ENCODE results near the gene OLA1.

The OLA1 gene

DNA sequence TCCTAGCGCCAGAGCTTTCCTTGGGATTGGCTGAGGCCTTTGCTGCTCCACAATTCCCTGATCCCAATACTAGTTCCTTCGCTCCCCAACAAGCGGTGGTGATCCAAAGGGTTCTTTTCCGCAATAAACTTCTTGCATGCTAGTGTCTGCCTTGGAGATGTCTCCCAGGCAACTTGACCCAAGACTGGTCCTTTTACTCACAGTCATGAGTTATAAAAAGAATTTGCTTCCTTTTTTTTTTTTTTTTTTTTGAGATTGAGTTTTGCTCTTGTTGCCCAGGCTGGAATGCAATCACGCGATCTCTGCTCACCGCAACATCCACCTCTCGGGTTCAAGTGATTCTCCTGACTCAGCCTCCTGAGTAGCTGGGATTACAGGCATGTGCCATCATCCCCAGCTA lies 193.4 kb downstream of the OLA1 start:
- no peak for FAIRE-seq
- TF ChIP-seq POLR2AphosphoS5 (IDR thresholded peaks at IDR 0.05; ENCODE audit: low read depth, low read length) (no peak), TAF1 (IDR thresholded peaks at IDR 0.05; ENCODE audit: borderline replicate concordance, low read depth, low read length) (no peak), POLR2A (IDR thresholded peaks at IDR 0.05; ENCODE audit: low read depth, low read length) (no peak)
- DNase-seq (ENCODE audit: insufficient read length) = no peak

DNA sequence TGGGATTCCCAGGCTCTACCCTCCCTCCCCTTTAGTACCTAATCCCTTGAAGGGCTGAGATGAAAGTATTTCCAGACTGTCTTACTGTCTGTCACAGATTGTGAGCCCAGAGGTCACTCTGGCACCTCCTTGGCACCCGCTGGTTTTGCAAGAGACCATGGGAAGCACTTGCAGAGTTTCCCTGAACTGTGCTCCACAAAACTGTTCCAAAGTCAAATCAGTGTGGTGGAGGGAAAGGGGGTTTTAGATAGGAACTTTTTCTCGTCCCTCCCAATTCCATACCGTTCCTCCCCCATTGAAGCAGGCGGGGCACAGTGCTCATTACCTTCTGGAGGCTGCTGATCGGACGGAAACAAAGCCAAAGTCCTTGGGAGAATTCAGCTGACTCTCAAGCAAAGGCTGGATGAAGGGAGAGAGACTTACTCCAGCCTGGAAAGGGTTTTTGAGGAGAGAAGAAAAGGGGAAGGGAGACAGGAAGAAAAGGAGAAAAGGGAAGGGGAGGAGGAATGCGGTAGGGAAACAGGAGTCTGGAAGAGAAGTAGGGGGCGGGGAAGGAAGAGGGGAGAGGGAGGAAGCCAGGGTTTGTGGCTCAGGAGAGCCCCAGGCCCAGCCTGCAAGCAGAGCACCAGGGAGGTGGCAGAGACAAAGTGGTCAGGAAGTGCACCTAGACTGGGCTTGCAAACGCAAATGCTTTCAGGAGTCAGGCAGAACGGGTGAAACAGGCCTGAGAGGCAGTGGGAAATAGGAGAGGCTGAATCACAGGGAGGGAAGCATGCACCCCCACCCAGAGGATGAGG lies 194.8 kb downstream of the OLA1 start:
- DNase-seq (ENCODE audit: insufficient read length) (no peak), FAIRE-seq (no peak)
- TF ChIP-seq POLR2AphosphoS5 (IDR thresholded peaks at IDR 0.05; ENCODE audit: low read depth, low read length) (no peak), POLR2A (IDR thresholded peaks at IDR 0.05; ENCODE audit: low read depth, low read length) (no peak), TAF1 (IDR thresholded peaks at IDR 0.05; ENCODE audit: borderline replicate concordance, low read depth, low read length) (no peak)

DNA sequence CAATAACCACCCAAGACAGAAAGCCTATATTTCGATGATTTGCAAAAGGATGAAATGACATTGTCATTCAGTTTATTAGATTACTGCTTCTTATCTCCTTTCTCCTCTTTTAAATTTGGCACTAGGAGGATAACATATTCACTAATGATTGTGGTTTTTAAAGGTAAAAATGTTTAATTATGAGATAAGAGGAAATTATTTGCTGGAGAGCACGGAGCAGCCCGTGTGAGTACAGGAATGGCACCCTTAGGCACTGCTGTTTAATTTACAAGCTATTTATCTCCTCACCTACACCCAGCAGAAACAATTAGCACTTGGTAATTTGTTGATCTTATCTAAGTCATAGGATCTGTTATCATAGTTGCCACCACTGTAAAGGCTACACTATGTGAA lies 195.8 kb downstream of the OLA1 start:
- no peak for FAIRE-seq
- no peak for DNase-seq (ENCODE audit: insufficient read length)
- no peak for TF ChIP-seq POLR2AphosphoS5 (IDR thresholded peaks at IDR 0.05; ENCODE audit: low read depth, low read length)
- no peak for TF ChIP-seq TAF1 (IDR thresholded peaks at IDR 0.05; ENCODE audit: borderline replicate concordance, low read depth, low read length)
- no peak for TF ChIP-seq POLR2A (IDR thresholded peaks at IDR 0.05; ENCODE audit: low read depth, low read length)

DNA sequence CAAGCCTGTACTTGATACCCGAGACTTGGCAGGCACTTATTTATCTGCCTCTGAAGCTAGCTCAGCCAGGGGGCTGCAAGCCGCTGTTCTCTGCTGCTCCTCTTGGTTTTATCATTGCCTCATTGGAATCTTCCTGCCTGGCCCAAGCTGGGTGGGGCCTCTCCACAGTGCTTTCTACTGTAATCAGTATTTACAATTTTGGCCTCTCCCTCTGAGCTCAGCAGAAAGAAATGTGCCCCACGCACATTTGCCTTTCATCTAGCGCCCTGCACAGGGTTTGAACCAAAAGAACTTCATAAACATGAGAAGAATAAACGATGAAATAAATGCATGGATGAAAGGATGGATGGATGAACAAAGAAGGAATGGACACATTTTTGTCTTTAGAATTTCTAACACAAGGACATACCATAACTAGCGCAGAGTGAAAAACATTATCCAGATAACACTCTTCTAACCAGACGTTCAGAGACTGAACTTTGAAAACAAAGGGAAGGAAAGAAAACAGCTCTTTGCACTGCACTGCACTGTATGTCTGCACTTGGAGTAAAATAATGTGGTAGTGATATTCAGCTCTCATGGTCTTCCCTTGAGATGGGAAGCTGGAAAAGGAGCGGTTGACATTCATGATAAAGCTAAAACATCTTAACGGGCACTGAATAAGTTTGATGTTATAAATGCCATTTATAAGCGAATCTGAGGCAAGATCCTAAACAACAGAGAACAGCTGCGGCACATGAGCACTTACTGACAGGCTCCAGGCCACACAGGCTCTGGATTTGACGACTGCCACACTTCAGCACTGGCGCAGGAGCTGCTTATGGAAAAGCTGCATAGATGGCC lies 196.4 kb downstream of the OLA1 start:
- TF ChIP-seq POLR2AphosphoS5 (IDR thresholded peaks at IDR 0.05; ENCODE audit: low read depth, low read length) (no peak), TAF1 (IDR thresholded peaks at IDR 0.05; ENCODE audit: borderline replicate concordance, low read depth, low read length) (no peak), POLR2A (IDR thresholded peaks at IDR 0.05; ENCODE audit: low read depth, low read length) (no peak)
- FAIRE-seq (no peak), DNase-seq (ENCODE audit: insufficient read length) (no peak)

DNA sequence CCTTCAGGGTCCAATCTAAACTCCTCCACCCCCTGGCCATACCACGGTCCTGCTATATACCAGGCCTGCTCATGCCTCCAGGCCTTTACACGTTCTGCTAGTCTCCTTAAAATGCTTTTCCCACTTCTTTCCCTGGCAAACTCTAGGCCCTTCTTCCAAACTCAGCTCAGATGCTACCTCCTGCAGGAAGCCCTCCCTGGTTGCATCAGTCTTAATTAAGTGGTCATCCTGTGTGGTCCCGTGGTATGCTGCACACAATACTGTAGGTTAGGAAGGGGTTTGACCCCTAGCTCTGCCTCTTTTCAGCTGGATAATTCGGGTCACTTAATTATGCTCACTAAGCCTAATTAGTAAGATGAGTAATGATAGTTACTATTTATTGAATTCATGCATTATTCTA lies 197.3 kb downstream of the OLA1 start:
- TF ChIP-seq TAF1 (IDR thresholded peaks at IDR 0.05; ENCODE audit: borderline replicate concordance, low read depth, low read length) (no peak), POLR2AphosphoS5 (IDR thresholded peaks at IDR 0.05; ENCODE audit: low read depth, low read length) (no peak), POLR2A (IDR thresholded peaks at IDR 0.05; ENCODE audit: low read depth, low read length) (no peak)
- DNase-seq (ENCODE audit: insufficient read length) (no peak), FAIRE-seq (no peak)

DNA sequence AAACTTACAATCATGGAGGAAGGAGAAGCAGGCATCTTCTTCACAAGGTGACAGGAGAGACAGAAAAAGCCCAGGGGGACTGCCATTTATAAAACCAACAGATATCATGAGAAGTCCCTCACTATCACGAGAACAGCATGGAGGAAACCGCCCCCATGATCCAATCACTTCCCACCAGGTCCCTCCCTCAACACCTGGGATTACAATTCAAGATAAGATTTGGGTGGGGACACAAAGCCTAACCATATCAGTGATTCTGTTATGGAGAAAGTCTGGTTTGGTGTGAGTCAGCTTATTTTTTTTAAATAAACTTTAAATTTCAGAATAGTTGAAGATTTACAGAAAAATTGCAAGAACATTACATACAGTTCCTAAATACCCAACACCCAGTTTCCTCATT lies 198.4 kb downstream of the OLA1 start:
- no peak for FAIRE-seq
- no peak for DNase-seq (ENCODE audit: insufficient read length)
- TF ChIP-seq POLR2A (IDR thresholded peaks at IDR 0.05; ENCODE audit: low read depth, low read length) (no peak), POLR2AphosphoS5 (IDR thresholded peaks at IDR 0.05; ENCODE audit: low read depth, low read length) (no peak), TAF1 (IDR thresholded peaks at IDR 0.05; ENCODE audit: borderline replicate concordance, low read depth, low read length) (no peak)

DNA sequence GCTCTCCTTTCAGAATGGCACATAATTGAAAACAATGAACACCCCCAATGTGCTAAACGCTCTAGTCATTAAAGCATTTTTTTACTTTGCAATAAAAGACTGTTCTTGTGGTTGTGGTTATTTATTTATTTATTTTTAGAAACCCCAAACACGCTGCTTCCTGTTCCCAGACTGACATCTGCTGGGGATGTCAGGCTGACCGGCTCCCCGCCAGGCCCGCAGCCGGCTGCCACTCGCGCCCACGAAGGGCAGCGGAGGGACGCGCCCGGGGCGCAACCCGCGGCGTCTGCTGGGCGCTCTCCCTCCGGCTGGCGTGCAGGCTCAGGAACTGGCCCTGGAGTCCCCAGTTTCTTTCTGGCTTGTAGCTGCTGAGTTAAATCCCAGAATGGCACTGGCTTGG lies 200.1 kb downstream of the OLA1 start:
- FAIRE-seq = no peak
- no peak for TF ChIP-seq TAF1 (IDR thresholded peaks at IDR 0.05; ENCODE audit: borderline replicate concordance, low read depth, low read length)
- TF ChIP-seq POLR2A (IDR thresholded peaks at IDR 0.05; ENCODE audit: low read depth, low read length) = no peak
- no peak for TF ChIP-seq POLR2AphosphoS5 (IDR thresholded peaks at IDR 0.05; ENCODE audit: low read depth, low read length)

DNA sequence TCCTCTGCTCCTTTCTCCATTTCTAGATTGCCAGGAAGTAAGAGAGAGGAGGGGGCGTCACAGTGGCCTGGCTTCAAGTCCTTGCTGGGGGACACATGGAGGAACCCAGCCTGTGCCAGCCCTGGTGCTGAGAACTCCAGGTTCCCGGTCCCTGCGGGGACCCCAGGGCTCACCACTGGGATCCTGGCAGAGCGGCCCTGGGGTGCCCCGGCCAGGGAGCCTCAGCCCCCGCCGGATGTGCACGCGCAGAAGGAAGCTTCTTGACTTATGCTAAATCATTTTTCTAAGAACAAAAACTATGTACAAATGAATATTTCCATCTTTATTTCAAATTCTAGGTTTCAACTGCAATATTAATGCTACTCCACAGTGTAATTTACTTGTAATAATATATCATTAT lies 200.6 kb downstream of the OLA1 start:
- TF ChIP-seq TAF1 (IDR thresholded peaks at IDR 0.05; ENCODE audit: borderline replicate concordance, low read depth, low read length) (no peak), POLR2A (IDR thresholded peaks at IDR 0.05; ENCODE audit: low read depth, low read length) (no peak)
- no peak for FAIRE-seq
- no peak for DNase-seq (ENCODE audit: insufficient read length)

More for the DNA sequence above, 200.1 kb downstream of the OLA1 start:
- DNase-seq (ENCODE audit: insufficient read length) = no peak

DNA sequence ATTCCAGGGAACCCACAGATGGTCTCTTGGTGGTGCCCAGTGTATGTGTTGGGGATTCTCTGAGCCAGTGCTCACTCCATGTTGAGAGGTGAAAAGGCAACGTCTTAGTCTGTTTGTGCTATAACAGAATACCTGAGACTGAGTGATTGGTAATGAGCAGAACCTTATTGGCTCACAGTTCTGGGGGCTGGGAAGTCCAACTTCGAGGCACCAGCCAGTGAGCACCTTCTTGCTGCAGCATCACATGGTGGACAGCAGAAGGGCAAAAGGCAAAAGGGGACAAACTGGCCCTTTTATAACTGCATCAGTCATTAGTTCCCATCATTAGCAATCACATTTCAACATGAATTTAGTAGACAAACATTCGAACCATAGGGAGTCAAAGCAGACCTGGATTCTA lies 202.2 kb downstream of the OLA1 start:
- DNase-seq (ENCODE audit: insufficient read length) (no peak), FAIRE-seq (no peak)
- TF ChIP-seq TAF1 (IDR thresholded peaks at IDR 0.05; ENCODE audit: borderline replicate concordance, low read depth, low read length) (no peak), POLR2A (IDR thresholded peaks at IDR 0.05; ENCODE audit: low read depth, low read length) (no peak), POLR2AphosphoS5 (IDR thresholded peaks at IDR 0.05; ENCODE audit: low read depth, low read length) (no peak)

DNA sequence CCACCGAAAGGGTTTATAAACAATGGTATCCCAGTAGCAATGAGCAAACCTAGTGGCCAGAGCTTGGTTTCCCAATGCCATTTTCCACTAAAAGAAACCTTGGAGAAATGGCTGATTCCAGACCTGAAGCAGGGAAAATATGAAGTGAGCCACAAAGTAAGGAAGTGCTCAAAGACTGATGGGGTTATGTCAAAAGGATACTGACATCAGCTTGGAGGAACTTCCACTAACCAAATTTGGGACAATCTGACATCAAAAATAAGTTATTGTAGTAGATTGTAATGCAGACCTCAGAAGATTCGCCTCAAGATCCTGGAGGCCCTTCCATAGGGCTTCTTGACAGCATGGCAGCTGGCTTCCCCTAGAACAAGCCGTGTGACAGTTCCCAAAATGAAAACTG lies 203.8 kb downstream of the OLA1 start:
- TF ChIP-seq POLR2AphosphoS5 (IDR thresholded peaks at IDR 0.05; ENCODE audit: low read depth, low read length) (no peak), POLR2A (IDR thresholded peaks at IDR 0.05; ENCODE audit: low read depth, low read length) (no peak), TAF1 (IDR thresholded peaks at IDR 0.05; ENCODE audit: borderline replicate concordance, low read depth, low read length) (no peak)
- DNase-seq (ENCODE audit: insufficient read length) (no peak), FAIRE-seq (no peak)

DNA sequence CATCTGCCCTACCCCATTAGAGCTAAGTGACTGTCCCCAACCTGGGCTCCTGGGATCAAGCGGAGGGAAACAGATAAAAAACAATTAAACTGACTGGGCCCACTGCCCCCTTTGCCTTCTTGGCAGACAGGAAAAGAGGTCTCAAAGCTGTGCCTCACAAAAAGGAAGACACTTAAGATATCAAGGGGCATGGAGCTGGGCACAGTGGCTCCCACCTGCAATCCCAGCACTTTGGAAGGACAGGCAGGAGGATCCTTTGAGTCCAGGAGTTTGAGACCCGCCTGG lies 208.0 kb downstream of the OLA1 start:
- TF ChIP-seq TAF1 (IDR thresholded peaks at IDR 0.05; ENCODE audit: borderline replicate concordance, low read depth, low read length) (no peak), POLR2AphosphoS5 (IDR thresholded peaks at IDR 0.05; ENCODE audit: low read depth, low read length) (no peak), POLR2A (IDR thresholded peaks at IDR 0.05; ENCODE audit: low read depth, low read length) (no peak)
- no peak for FAIRE-seq
- no peak for DNase-seq (ENCODE audit: insufficient read length)

Measured in GM12892 (cell line).